WTC11 (cell line): ENCODE results near the gene PDPK1. TPM values are rescaled to one million over a fixed set of nuclear protein-coding genes. Genes with fewer than 3 reads are reported as not detected.

ENCODE experiments used
- ATAC-seq: fragments of 200-7000 bp; cut with Tn5 transposase; 2 replicates; pipeline ENCODE4 v1.10.0; 2021; ENCODE audit warnings: mild to moderate bottlenecking, moderate library complexity
- CTCF ChIA-PET: fragments of 300-600 bp; sonication (Branson Sonifier 250); formaldehyde crosslinking; loops from one replicate; lab custom pipeline; 2021; ENCODE audit warnings: antibody characterized with exemption; lab: Charles Lee
- POLR2A ChIA-PET: fragments of 350-600 bp; sonication (Branson Sonifier 250); formaldehyde crosslinking; loops from one replicate; lab custom pipeline; 2021; ENCODE audit warnings: antibody characterized with exemption; lab: Charles Lee
- DNase-seq: peaks from one replicate; pipeline ENCODE4 v3.0.0; 2021; ENCODE audit warnings: low spot score
- H3K27ac Mint-ChIP-seq: 2 replicates; pipeline ENCODE4 v1.8.0; 2021; ENCODE audit warnings: mixed read lengths
- H3K27me3 Mint-ChIP-seq: 2 replicates; pipeline ENCODE4 v1.8.0; 2021; ENCODE audit warnings: low read depth, mild to moderate bottlenecking, moderate library complexity, mixed read lengths
- H3K36me3 Mint-ChIP-seq: 2 replicates; pipeline ENCODE4 v1.8.0; 2021; ENCODE audit warnings: mixed read lengths
- H3K4me1 Mint-ChIP-seq: 2 replicates; pipeline ENCODE4 v1.8.0; 2022; ENCODE audit warnings: mixed read lengths
- H3K4me3 Mint-ChIP-seq: 2 replicates; pipeline ENCODE4 v1.8.0; 2021; ENCODE audit warnings: mild to moderate bottlenecking, moderate library complexity, mixed read lengths
- H3K9me3 Mint-ChIP-seq: 2 replicates; pipeline ENCODE4 v1.8.0; 2021; ENCODE audit warnings: mixed read lengths
- ATF1 ChIP-seq: sonication (generic); formaldehyde crosslinking; IDR thresholded peaks from 2 replicates; pipeline ENCODE4 v1.8.1; 2023; ENCODE audit warnings: mild to moderate bottlenecking, moderate library complexity, missing genetic modification reagents
- ATF3 ChIP-seq: sonication (generic); formaldehyde crosslinking; conservative IDR thresholded peaks from 2 replicates; pipeline ENCODE4 v1.8.1; 2022; ENCODE audit warnings: mild to moderate bottlenecking, missing genetic modification reagents
- CREM ChIP-seq: sonication (generic); formaldehyde crosslinking; IDR thresholded peaks from 2 replicates; pipeline ENCODE4 v1.8.1; 2022; ENCODE audit warnings: mild to moderate bottlenecking, missing genetic modification reagents, moderate library complexity
- CTCF ChIP-seq: fragments of 200-600 bp; IDR thresholded peaks from 2 replicates; pipeline ENCODE4 v1.8.0; 2022; ENCODE audit warnings: antibody characterized with exemption
- E2F1 ChIP-seq: sonication (generic); formaldehyde crosslinking; IDR thresholded peaks from 2 replicates; pipeline ENCODE4 v1.8.0; 2022; ENCODE audit warnings: mild to moderate bottlenecking, missing genetic modification reagents
- E2F4 ChIP-seq: sonication (generic); formaldehyde crosslinking; IDR thresholded peaks from 2 replicates; pipeline ENCODE4 v1.8.1; 2022; ENCODE audit warnings: low read depth, mild to moderate bottlenecking, moderate library complexity, missing genetic modification reagents, borderline replicate concordance
- FOXP1 ChIP-seq: sonication (generic); formaldehyde crosslinking; IDR thresholded peaks from 2 replicates; pipeline ENCODE4 v1.8.0; 2022; ENCODE audit warnings: missing genetic modification reagents, mild to moderate bottlenecking, moderate library complexity, borderline replicate concordance
- HMGXB4 ChIP-seq: sonication (generic); formaldehyde crosslinking; IDR thresholded peaks from 2 replicates; pipeline ENCODE4 v1.8.1; 2023; ENCODE audit warnings: mild to moderate bottlenecking, moderate library complexity, missing genetic modification reagents
- NFATC4 ChIP-seq: fragments of 250-450 bp; sonication (Bioruptor Pico); IDR thresholded peaks from 2 replicates; pipeline ENCODE4 v1.9.0; 2021; ENCODE audit warnings: mild to moderate bottlenecking
- NR2C2 ChIP-seq: sonication (generic); formaldehyde crosslinking; IDR thresholded peaks from 2 replicates; pipeline ENCODE4 v1.8.0; 2022; ENCODE audit warnings: mild to moderate bottlenecking, missing genetic modification reagents
- RELA ChIP-seq: sonication (generic); formaldehyde crosslinking; IDR thresholded peaks from 2 replicates; pipeline ENCODE4 v1.8.1; 2022; ENCODE audit warnings: missing genetic modification reagents, mild to moderate bottlenecking, borderline replicate concordance
- RORB ChIP-seq: fragments of 250-450 bp; sonication (Bioruptor Pico); IDR thresholded peaks from 2 replicates; pipeline ENCODE4 v1.9.0; 2021; ENCODE audit warnings: mild to moderate bottlenecking
- SMAD3 ChIP-seq: sonication (generic); formaldehyde crosslinking; IDR thresholded peaks from 2 replicates; pipeline ENCODE4 v1.8.0; 2022; ENCODE audit warnings: missing genetic modification reagents, mild to moderate bottlenecking, borderline replicate concordance
- TCF7 ChIP-seq: sonication (generic); formaldehyde crosslinking; IDR thresholded peaks from 2 replicates; pipeline ENCODE4 v1.8.0; 2022; ENCODE audit warnings: mild to moderate bottlenecking, low read depth, missing genetic modification reagents, moderate library complexity
- TP53 ChIP-seq: sonication (generic); formaldehyde crosslinking; IDR thresholded peaks from 2 replicates; pipeline ENCODE4 v1.8.1; 2023; ENCODE audit warnings: mild to moderate bottlenecking, missing genetic modification reagents
- ZMAT4 ChIP-seq: fragments of 250-450 bp; sonication (Bioruptor Pico); IDR thresholded peaks from 2 replicates; pipeline ENCODE4 v1.9.0; 2021; ENCODE audit warnings: mild to moderate bottlenecking
- ZNF317 ChIP-seq: sonication (generic); formaldehyde crosslinking; IDR thresholded peaks from 2 replicates; pipeline ENCODE4 v1.8.1; 2023; ENCODE audit warnings: low read depth, mild to moderate bottlenecking, moderate library complexity, missing genetic modification reagents, borderline replicate concordance
- ZNF416 ChIP-seq: fragments of 250-450 bp; sonication (Bioruptor Pico); IDR thresholded peaks from 2 replicates; pipeline ENCODE4 v1.9.0; 2021; ENCODE audit warnings: mild to moderate bottlenecking, inconsistent platforms
- ZNF423 ChIP-seq: fragments of 250-450 bp; sonication (Bioruptor Pico); IDR thresholded peaks from 2 replicates; pipeline ENCODE4 v2.1.2; 2022; ENCODE audit warnings: mild to moderate bottlenecking, moderate library complexity
- ZNF425 ChIP-seq: fragments of 250-450 bp; sonication (Bioruptor Pico); conservative IDR thresholded peaks from 2 replicates; pipeline ENCODE4 v1.9.0; 2021; ENCODE audit warnings: mild to moderate bottlenecking
- ZNF512 ChIP-seq: sonication (generic); formaldehyde crosslinking; IDR thresholded peaks from 2 replicates; pipeline ENCODE4 v1.8.1; 2022; ENCODE audit warnings: missing genetic modification reagents, borderline replicate concordance
- total RNA-seq: library from RNA; stranded (reverse); gene quantifications from 3 replicates; pipeline ENCODE4 v1.2.3, GENCODE V29; 2021

Gene PDPK1
- total RNA-seq, 1 experiment from 2014 or later = 31.4 TPM

GRCh38 chr16:2497116-2497630, 40.6 kb upstream of the PDPK1 start:
- Mint-ChIP-seq H3K4me1 (peaks cover 4% of the 10 kb centered on the region), H3K27me3 (no peaks in the 10 kb centered on the region), H3K4me3 (no peak overlapping the region), H3K36me3 (peaks cover 5% of the 10 kb centered on the region), H3K27ac (peak overlapping the region; percentile 16; the same call in 1 of the 2 replicates), H3K9me3 (no peaks in the 10 kb centered on the region)
- ChIA-PET POLR2A (no interaction called here), CTCF (interaction anchor here (1.1 kb wide), 1 partner anchor 20 kb away, joined by 3 read pairs; no protein-coding TSS in a partner anchor)
- DNase-seq (no peak), ATAC-seq (no peak)
- no peak for TF ChIP-seq ZNF512
- no peak for TF ChIP-seq ZMAT4
- TF ChIP-seq NR2C2 = no peak
- TF ChIP-seq CREM (CRISPR knock-in tag) = no peak
- no peak for TF ChIP-seq ATF1 (CRISPR knock-in tag)
- no peak for TF ChIP-seq SMAD3
- no peak for TF ChIP-seq RELA (CRISPR knock-in tag)
- no peak for TF ChIP-seq TCF7
- TF ChIP-seq ZNF317 (CRISPR knock-in tag) = no peak
- no peak for TF ChIP-seq FOXP1 (CRISPR knock-in tag)
- TF ChIP-seq E2F1 (CRISPR knock-in tag) = no peak
- no peak for TF ChIP-seq ZNF423 (CRISPR knock-in tag)
- no peak for TF ChIP-seq HMGXB4 (CRISPR knock-in tag)

- no peaks in the 10 kb centered on the region for H3K9me3 Mint-ChIP-seq
- H3K27me3 Mint-ChIP-seq = no peaks in the 10 kb centered on the region
- peaks cover 4% of the 10 kb centered on the region for H3K4me1 Mint-ChIP-seq
- no peak overlapping the region for H3K4me3 Mint-ChIP-seq
- ChIA-PET POLR2A (no interaction called here), CTCF (interaction anchor here (1.0 kb wide), 1 partner anchor 23 kb away, joined by 3 read pairs; no protein-coding TSS in a partner anchor)
- peak overlapping the region; percentile 16 for H3K27ac Mint-ChIP-seq
- DNase-seq = no peak
- ATAC-seq = no peak
- H3K36me3 Mint-ChIP-seq = peaks cover 5% of the 10 kb centered on the region
- TF ChIP-seq ZNF425 (CRISPR knock-in tag) (no peak), ZNF416 (no peak), TP53 (CRISPR knock-in tag) (no peak), NFATC4 (CRISPR knock-in tag) (no peak), ZNF317 (CRISPR knock-in tag) (no peak), ATF3 (CRISPR knock-in tag) (no peak), CTCF (no peak), ZNF512 (no peak), E2F4 (CRISPR knock-in tag) (no peak), RORB (CRISPR knock-in tag) (no peak), RELA (CRISPR knock-in tag) (no peak)
Observed at GRCh38 chr16:2497695-2498484, 39.9 kb upstream of the PDPK1 start.
